ENCODE measurements around the gene STK32C.
"Not testable (repeated sequence)": the region's sequence is repeated elsewhere in the genome, so short reads cannot be mapped to it uniquely, and the experiment has no call there.

GRCh38 chr10:132267916-132268315 lies 39.8 kb downstream of the STK32C start:
- not testable (repeated sequence) for TF ChIP-seq POLR2AphosphoS5, TAF1, POLR2A, SPI1 (IDR thresholded peaks at IDR 0.05; ENCODE audit: low read depth, low read length)
